Tibial artery (tissue), 4 donors: ENCODE data around the gene APPL1.

Source experiments
- DNase-seq, 2 donors: peaks; one replicate each; pipeline ENCODE4 v3.0.0-alpha.2; 2019
- H3K27ac ChIP-seq, 2 donors: fragments of 200-600 bp; sonication (generic) in 1 of 2; 1 replicate in 1 of 2; 2 replicates in 1 of 2; pipeline ENCODE4 v1.5.1; 2018 to 2019; ENCODE audit warnings: mild to moderate bottlenecking in 1 of 2
- H3K27me3 ChIP-seq, 2 donors: fragments of 200-600 bp; sonication (generic) in 1 of 2; one replicate each; pipeline versions ENCODE4 v1.5.1 to v1.6.0; 2016 to 2019
- H3K36me3 ChIP-seq, 3 donors: fragments of 200-600 bp; sonication (generic) in 2 of 3; one replicate each; pipeline ENCODE4 v1.5.1; 2016 to 2019; ENCODE audit warnings: mild to moderate bottlenecking in 2 of 3
- H3K4me1 ChIP-seq, 4 donors: fragments of 200-600 bp; sonication (generic) in 2 of 4; 1 replicate in 3 of 4; 2 replicates in 1 of 4; pipeline ENCODE4 v1.5.1; 2016 to 2019
- H3K4me3 ChIP-seq, 2 donors: fragments of 200-600 bp; sonication (generic) in 1 of 2; 1 replicate in 1 of 2; 2 replicates in 1 of 2; pipeline ENCODE4 v1.5.1; 2018 to 2019; ENCODE audit warnings: mild to moderate bottlenecking in 2 of 2
- H3K9me3 ChIP-seq, 3 donors: fragments of 200-600 bp; sonication (generic) in 1 of 3; one replicate each; pipeline ENCODE4 v1.5.1; 2016 to 2019
- CTCF ChIP-seq, 2 experiments: fragments of 200-600 bp in 1 of 2; fragments of 450-650 bp in 1 of 2; IDR thresholded peaks; one replicate each; pipeline ENCODE4 v1.5.1; 2017 to 2019; ENCODE audit warnings: antibody characterized with exemption in 2 of 2, mild to moderate bottlenecking in 1 of 2, moderate library complexity in 1 of 2
- intact Hi-C: fragments of 100-400 bp; cut with DNase I; formaldehyde crosslinking; loops from one replicate; pipeline ENCODE4 v1.15.0; 2023; ENCODE audit warnings: low total_unique reads

Gene APPL1

GRCh38 chr3:57274845-57275244 is 47.3 kb downstream of the APPL1 start:
- no peak for DNase-seq
- intact Hi-C loops = no loop called here
- no peaks in the 10 kb centered on the region for H3K27me3 ChIP-seq
- TF ChIP-seq CTCF (IDR thresholded peaks at IDR 0.05) = no peak
- no peak overlapping the region for H3K27ac ChIP-seq
- H3K9me3 ChIP-seq = no peaks in the 10 kb centered on the region
- peaks cover 26 to 40% (median 27%) of the 10 kb centered on the region in 3 donors for H3K36me3 ChIP-seq
- H3K4me3 ChIP-seq = no peak overlapping the region
- H3K4me1 ChIP-seq = no peaks in the 10 kb centered on the region

GRCh38 chr3:57275393-57275792 is 47.9 kb downstream of the APPL1 start:
- TF ChIP-seq CTCF (IDR thresholded peaks at IDR 0.05) = no peak
- H3K4me3 ChIP-seq = no peak overlapping the region
- no peak overlapping the region for H3K27ac ChIP-seq
- no peaks in the 10 kb centered on the region for H3K9me3 ChIP-seq
- no peak for DNase-seq
- no peaks in the 10 kb centered on the region for H3K27me3 ChIP-seq
- intact Hi-C loops = no loop called here
- H3K36me3 ChIP-seq = peaks cover 22 to 36% (median 24%) of the 10 kb centered on the region in 3 donors
- H3K4me1 ChIP-seq = no peaks in the 10 kb centered on the region

GRCh38 chr3:57278237-57278636 is 50.7 kb downstream of the APPL1 start:
- Histone ChIP-seq H3K27ac (no peak overlapping the region), H3K27me3 (no peaks in the 10 kb centered on the region), H3K36me3 (peaks cover 3 to 14% (median 10%) of the 10 kb centered on the region in 3 donors), H3K4me3 (no peak overlapping the region), H3K4me1 (no peaks in the 10 kb centered on the region), H3K9me3 (no peaks in the 10 kb centered on the region)
- intact Hi-C loops = no loop called here
- no peak for DNase-seq
- TF ChIP-seq CTCF (IDR thresholded peaks at IDR 0.05) = no peak

GRCh38 chr3:57279685-57280084 is 52.2 kb downstream of the APPL1 start:
- intact Hi-C loops = no loop called here

GRCh38 chr3:57281715-57282114 is 54.2 kb downstream of the APPL1 start:
- H3K4me1 ChIP-seq = no peaks in the 10 kb centered on the region
- no peak for TF ChIP-seq CTCF (IDR thresholded peaks at IDR 0.05)
- intact Hi-C loops = no loop called here
- no peak overlapping the region for H3K27ac ChIP-seq
- DNase-seq = no peak
- H3K4me3 ChIP-seq = no peak overlapping the region
- H3K36me3 ChIP-seq = no peaks in the 10 kb centered on the region
- H3K9me3 ChIP-seq = no peaks in the 10 kb centered on the region
- H3K27me3 ChIP-seq = peaks cover 0 to 3% of the 10 kb centered on the region in 2 donors

More at GRCh38 chr3:57279685-57280084, 52.2 kb downstream of the APPL1 start:
- no peak for TF ChIP-seq CTCF (IDR thresholded peaks at IDR 0.05)
- no peaks in the 10 kb centered on the region for H3K27me3 ChIP-seq
- H3K27ac ChIP-seq = no peak overlapping the region
- H3K4me3 ChIP-seq = no peak overlapping the region
- H3K4me1 ChIP-seq = no peaks in the 10 kb centered on the region
- no peak for DNase-seq
- H3K36me3 ChIP-seq = peaks cover 0 to 5% (median 2%) of the 10 kb centered on the region in 3 donors
- no peaks in the 10 kb centered on the region for H3K9me3 ChIP-seq

GRCh38 chr3:57283334-57283733 is 55.8 kb downstream of the APPL1 start:
- intact Hi-C loops = no loop called here
- Histone ChIP-seq H3K27ac (no peak overlapping the region), H3K4me3 (no peak overlapping the region), H3K27me3 (peaks cover 0 to 5% of the 10 kb centered on the region in 2 donors), H3K9me3 (no peaks in the 10 kb centered on the region), H3K4me1 (no peaks in the 10 kb centered on the region), H3K36me3 (no peaks in the 10 kb centered on the region)
- no peak for TF ChIP-seq CTCF (IDR thresholded peaks at IDR 0.05)
- no peak for DNase-seq
